HG02852 (cell line): ENCODE results near the gene DUSP22.
"Not testable (repeated sequence)": the region's sequence is repeated elsewhere in the genome, so short reads cannot be mapped to it uniquely, and the experiment has no call there.

Source experiments
- ATAC-seq: cut with Tn5 transposase; IDR thresholded peaks from one replicate; pipeline ENCODE4 v1.9.1; 2021; ENCODE audit warnings: mild to moderate bottlenecking, moderate library complexity; ENCODE audit not compliant: unreplicated experiment

Gene DUSP22

DNA sequence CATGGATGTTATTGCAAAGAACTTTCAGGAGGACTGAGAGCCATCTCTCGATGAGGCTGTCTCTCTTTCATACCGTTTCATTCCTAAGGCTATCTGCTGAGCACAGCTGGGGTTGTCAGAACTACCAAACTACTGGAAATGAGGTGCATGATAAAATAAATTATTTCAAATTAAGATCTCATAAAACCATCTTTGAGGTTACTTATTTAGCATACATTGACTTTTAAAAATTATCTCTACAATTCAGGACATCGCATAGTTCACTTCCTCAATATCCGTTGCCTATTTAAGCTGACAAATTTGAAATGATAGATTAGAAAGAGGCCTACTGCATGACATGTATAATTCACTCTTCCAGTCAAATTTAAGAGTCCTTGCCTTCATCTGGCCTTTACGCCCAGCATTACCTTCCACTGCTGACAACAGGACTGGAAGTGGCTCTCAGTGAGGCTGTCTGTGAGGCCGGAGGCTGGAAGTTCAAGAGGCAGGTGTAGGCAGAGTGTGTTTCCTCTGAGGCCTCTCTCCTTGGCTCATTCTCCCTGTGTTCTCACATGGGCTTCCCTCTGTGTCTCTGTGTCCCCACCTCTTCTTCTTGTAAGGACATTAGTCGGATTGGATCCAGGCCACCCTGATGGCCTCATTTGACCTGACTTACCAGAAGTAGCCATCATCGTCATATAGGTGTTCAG, 12.8 kb upstream of the DUSP22 start:
- ATAC-seq = no peak

DNA sequence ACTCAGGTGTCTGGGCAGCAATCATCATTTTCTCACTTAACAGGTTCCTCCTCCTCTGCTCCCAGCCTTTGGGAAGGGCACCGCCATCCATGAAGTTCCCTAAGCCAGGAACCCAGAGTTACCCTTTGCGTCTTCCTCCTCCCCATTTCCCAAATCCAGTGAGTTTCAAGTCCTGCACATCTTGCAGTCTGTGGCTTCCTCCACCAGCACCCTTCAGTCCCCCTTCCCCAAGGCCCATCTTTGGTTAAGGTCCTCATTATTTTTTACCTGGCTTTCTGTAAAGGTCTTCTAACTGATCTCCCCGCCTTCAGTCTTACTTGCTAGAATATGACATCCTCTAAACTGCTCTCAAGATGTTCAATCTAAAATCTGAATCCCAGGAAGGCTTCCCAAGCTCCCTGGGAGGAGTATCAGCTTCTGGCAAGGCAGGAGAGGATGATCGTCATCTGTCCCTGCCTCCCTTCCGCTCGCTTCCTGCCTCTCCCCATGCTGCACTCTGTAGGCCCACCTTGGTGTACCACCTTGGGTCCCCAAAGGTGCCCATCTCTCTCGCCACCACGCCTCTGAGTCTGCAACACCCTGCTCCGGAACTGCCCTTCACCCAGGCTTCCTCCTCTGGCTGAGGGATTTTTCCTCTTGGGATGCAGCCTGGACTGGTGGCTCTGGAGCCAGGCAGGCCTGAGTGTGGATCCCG, 11.4 kb upstream of the DUSP22 start:
- no peak for ATAC-seq

DNA sequence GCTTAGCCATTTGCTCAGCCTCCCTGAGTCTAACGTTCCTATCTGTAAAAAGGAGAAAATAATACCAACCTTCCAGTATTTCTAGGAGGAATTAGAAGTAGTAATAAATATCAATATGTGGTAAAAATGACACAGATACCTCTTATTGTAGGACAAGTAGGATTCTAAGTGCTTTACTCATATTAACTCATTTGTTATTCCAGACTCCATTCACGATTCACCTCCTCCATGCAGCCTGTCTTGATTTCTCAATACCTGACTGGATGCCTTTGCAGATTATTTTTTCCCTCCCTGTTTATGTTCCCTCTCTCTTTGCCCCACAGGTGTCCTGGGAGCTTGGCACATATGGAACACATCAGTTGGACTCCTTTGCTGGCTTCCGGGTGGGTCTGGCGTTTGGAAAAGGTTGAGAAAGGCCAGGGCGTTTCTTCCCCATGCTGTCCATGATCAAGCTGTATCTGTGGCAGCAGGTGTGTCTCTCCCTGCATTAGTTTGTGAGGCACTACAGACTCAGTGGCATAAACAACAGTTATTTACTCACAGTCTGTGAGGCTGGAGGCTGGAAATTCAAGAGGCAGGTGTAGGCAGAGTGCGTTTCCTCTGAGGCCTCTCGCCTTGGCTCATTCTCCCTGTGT, 10.7 kb upstream of the DUSP22 start:
- no peak for ATAC-seq

DNA sequence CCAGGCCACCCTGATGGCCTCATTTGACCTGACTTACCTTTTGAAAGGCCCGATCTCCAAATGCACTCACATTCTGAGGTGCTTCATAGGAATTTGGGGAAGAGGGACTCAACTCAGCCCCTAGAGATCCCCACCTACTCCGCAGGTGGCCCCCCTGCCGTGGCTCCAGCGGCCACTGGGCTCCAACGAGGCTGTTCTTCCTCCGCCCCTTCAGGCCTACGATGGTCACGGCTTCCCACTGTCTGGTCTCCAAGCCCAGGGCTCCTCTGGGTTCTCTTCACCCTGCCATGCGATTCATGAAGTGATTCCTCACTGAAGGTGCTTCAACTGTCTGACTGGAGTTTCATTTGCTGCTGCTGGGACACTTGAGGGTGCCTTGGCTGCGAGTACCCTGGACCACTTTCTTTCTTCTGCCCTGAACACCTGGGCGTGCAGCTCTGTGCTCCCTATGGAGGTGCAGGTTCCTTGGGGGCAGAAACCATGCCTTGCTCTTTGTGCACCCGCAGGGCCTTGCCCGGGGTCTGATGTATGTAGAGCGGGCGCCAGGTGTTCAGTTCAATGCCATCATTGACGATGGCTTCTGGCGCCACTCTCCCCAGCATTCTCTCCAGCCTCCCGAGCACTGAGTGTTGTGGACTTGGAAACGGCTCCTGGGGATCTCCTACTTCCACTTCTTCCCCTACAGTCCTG, 10.0 kb upstream of the DUSP22 start:
- ATAC-seq = no peak

DNA sequence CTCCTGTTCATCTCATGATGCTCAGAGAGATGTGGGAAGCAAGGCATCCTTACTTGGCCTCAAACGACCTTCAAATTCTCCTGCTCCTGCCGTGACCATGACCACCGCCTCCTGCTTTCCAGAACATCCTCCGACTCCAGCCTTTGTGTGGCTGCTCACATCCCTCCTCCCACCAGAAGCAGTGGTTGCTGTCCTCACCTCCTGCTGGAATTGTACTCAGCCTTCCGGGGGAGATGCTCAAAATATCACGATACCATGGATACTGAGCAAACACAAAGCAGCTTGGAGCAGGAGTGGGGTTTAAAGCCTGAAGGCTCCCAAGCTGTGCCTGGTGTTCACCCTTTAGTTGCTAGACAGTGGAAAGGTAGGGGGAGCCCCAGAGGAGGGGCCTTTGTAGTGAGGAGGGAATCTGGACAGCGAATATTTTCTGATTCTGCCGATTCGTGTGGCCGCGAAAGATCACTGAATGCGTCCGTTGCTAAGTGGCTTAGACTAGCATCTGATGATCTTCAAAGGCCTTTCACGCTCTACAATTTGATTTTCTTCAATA, 9.3 kb upstream of the DUSP22 start:
- ATAC-seq = no peak

DNA sequence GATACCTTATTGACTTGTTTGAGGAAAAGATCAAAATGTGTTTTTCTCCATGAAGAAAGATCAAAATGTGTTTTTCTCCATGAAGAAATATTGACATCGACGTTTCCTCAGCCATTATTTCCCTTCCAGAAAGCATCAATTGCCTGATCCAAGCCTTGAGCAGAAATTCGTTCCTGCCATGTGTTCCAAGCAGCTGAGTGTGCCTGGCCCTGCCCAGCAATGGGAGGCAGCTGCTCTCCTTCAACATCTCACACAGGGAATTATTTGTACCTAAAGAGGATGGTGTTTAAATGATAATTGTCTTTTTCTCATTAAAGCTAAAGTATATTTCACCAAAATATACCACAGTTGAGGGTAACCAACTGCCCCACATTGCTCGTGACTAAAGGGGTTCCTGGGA, 7.8 kb upstream of the DUSP22 start:
- no peak for ATAC-seq

DNA sequence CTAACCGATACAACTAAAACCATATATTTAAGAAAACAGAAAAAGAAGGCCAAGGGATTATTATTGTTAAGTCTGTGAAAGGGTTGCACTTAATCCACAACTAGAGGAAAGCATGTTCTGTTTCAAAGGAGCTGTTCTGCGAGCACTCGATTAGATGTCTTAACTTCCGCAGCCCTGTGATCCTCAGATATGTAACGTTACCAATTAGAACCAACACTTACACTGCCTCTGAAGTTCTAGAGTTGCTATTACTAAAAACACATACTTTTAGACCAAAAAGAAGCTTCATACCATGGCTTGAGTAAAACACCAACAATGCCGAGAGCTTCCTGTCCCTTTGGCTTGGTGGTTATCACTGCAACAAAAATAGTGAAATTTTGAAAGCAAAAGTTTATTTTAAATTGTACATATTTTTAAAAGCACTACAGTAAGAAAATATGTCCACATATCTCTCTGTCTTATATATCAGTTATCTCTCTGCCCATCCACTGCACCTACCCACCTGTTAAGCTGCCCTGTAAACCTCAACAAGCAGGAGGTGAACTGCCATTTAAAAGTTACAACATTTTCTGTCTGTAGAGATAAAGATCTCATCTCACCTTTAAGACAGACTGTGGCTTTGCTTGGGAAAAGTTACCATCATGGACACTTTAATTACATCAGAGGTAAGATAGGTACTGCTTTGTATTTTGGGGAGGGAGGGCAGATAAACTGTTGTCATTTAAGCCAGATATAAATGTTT, 7.1 kb upstream of the DUSP22 start:
- ATAC-seq = no peak

DNA sequence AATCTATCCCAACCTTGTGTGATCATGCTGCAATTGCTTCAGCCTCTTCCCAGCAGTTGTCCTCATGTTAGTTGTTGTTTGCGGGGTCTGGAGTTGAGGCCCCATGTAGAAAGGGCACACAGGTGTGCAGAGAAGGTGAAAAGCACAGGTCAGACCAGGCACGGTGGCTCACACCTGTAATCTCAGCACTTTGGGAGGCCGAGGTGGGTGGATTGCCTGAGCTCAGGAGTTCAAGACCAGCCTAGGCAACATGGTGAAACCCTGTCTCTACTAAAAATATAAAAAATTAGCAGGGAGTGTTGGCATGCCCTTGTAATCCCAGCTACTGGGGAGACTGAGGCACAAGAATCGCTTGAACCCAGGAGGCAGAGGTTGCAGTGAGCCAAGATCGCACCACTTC, 6.4 kb upstream of the DUSP22 start:
- ATAC-seq = not testable (repeated sequence)

DNA sequence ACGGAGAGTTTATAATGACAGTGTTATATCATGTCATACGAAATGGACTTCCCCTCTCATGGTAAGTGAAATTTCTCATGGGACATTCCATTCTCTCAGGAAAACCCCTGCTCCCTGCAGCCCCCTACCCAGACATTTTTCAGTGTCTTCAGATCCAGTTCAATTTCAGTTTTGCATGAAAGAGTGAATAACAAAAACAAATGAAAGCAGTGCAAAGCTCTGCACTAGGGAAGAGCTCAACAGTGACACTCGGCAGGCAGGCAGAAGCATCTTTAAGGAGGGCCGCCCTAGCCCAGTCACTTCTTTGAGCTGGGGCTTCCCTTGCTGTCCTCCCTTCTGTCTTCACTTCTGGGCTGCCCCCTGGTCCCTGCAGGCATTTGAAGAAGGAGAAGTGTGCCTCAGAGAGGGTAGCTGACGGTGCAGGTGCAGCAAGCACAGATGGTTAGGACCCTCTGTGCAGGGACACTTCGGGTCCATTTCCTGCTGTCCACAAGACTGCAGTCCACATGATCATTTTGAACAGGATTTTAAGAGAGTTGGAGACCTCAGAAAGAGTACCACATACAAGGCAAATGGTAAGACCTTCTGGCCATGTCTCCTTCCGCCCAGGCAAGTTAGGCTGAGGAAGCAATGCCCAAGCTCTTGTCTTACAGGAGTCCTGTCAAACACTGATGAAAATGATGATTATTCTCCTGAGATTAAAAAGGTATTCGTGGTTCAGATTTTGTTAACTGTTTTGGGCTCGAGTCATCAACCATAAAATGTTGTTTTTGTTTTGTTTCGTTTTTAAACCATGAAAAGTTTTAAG, 5.4 kb upstream of the DUSP22 start:
- ATAC-seq = no peak

DNA sequence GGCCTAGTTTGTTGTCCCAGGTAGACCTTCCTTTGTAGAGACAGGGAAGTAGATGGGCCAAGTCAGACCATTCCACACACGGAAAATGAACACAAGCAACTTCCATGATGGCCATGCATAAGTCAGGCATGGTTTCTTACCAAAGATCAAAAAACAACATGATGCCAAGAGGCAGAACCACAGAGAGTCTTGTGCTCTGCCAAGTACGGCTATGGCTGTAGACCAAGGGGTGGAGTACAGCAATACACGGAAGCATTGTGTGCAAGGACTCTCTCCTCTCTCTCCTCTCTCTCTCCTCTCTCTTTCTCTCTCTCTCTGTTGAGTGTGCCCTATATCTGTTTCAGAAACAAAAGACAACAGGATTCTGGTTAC, 4.8 kb upstream of the DUSP22 start:
- no peak for ATAC-seq

DNA sequence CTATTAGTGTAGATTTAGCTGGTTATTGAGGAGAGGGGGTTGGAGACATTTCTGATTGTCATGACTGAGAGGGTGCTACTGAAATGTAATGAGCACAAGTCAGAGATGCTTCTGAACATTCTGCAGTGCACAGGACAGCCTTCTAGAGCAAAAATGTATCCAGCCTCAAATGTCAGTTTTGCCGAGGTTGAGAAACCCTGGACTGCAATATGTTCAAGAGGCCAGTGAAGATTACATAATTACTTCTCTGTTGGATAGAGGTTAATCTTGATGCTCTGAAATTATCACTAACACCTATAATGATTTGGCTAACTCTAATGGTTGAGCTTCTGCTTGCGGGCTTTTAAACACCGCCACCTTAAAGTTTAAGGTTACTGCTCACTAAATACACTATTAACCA, 3.4 kb upstream of the DUSP22 start:
- ATAC-seq = no peak

DNA sequence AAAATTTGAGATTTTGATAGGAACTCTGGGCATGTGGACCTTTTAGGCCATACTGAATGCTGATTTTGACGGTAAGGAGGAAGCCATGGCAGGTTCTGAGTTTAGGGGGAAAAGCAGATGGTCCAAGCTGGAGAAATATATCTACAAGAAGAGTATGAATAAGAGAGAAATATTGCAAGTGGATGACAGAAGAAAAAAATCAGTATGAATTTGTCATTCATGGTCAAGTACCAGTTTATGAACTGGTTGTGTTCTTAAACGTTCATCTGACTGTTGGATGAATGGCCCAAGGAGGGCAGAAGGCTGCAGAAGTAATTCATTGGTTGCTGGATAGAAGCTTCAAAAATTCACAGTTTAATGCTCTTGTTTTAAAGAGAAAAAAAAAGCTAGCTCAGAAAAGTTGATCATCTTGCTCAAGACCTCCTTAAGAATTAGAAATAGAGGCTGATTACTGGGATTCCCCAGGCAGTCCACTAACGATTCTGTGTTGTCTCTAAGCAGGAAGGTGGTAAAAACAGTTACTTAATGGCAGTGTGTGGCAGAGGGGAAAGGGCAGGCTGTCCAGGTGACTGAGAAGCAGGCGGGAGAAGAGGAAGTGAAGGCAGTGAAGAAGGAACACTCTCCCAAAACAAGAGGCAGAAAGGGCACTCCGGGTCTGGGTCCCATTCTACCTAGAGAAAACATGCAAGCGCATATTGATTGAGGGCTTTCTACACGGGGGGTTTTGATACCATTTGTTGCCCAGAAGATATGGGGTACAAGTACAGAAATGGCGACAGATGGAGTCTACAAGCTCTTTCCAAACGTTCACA, 2.0 kb upstream of the DUSP22 start:
- ATAC-seq = no peak

DNA sequence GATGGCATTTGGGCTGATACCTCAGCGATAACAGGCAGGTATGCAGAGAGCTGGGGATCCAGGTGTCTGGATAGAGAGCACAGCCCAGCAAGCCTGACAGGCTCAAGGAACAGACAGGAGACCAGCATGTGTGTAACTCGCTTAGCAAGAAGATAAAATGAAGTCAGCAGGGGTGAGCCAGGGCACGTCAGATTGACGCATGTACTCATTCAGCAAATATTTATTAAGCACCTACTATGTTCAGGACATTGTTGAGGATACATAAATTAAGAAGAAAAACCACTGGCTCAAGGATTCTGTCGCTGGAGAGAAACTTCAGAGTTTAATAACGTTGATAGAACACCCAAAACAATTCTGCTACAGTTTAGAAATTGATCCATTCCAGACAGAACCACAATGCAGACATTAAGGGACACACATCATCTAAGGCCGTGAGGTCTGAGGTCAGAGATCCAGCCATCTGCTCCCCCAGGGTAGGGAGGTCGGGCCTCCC, 1.0 kb upstream of the DUSP22 start:
- no peak for ATAC-seq

DNA sequence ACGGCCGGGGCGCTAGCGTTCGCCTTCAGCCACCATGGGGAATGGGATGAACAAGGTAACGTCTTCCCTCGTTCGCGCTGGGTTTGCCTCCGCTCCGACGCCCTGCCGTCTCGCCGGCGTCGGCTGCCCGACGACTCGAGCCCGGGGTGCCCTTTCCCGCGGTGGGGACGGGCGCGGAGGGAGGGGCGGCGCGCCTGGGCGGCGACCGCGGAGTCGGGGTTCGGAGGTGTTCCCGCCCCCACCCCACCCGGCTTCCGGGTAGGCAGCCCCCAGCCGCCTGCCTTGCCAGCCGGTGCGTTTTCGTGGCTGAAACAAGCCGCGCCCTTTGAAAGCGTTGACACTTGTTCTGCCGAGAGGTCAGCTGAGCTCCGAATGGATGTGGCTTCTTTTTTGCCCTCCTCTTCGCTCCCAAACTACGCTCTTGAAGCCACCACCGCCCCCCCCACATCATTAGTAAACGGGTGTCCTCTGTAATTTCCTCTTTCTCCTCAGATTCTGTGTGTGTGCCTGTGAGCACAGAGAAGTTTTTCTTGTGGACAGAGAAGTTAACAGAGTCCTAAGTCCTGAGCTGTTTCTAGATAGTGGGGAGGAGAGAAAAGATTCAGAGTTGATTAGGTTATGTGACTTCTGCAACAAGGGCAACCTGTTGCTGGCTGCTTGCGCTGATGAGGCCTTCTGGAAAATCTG, 362 bp downstream of the DUSP22 start:
- ATAC-seq = peak; percentile 27

DNA sequence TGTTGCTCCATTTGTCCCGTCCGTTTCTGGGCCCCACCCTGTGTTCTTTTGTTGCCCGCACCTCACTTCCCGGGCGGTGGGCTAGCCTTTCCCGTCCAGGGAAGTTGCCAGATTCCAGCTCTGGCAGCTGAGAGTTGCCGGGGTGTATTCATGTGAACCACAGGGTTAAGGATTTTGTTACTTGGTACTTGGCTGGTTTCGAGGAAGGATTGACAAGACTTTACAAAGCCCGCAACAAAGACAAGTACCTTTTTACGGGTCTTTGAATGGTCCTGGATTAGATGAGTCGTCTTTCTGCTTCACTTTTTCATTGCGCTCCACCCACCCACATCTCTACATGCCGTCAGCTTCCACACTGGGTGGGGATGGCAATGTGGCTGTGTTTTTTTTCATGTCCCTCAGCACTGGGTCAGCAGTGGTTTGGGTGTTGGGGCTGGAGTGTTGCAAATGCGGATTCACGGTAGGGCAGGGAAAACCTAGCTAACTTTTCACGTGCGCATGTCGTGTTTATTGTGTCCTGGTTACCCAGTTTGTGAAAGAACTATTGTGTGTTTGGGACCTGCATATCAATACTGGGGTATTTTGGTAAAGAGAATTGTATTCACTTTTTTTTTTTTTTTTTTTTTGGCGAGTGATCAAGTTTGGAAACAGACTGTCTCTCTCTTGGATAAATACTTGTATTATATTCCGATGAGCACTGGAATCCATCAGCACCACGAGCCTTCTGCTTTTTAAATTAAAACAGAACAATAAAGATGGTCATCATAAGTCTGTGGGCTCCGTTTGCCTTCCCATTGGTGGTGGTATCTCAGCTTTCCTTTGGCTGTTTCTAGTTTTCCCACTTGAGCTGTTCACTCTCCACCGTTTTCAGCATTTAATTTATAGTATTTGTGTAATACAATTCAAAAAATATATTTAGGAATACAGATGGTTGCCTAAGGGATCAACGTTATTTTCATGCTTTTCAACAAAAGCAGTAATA, 1.2 kb downstream of the DUSP22 start:
- ATAC-seq = no peak

DNA sequence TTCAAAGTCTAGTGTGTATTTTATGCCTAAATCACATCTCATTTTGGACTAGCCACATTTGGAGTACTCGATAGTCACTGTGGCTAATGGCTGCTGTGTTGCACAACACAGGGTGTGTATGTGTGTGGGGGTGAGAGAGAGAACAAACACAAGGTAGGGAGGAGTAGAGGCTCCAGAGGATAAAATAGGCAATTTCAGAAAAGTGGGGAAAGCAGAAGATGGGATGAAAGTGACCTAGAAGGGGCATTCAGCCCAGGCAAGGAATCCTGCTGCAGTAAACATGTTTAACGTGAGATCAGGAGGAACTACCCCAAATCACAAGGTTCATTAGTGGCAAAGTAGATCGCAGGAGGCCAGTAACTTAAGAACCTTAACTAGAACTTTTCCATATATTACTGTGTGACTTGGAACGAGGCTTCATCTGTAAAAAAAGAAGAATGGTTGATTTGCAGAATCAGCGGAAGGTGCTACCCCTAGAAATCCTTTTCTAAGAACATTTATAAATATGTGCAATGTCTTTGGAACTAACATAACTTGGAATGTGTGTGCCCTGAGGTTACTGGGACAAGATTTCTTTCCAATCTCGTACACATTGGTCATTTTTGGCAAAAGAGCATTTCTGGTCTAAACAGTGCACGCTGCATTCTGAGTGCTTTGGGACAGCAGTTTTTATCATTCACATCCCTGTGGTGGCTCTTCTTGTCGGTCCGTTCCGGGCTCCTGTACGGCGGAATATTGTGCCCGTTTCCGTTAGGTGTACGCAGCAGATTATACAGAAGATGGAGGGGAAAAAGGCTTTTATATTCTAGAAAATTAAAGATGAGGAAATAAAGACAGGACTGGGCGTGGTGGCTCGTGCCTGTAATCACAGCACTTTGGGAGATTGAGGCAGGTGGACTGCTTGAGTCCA, 2.6 kb downstream of the DUSP22 start:
- no peak for ATAC-seq
